GM21381 (cell line): ENCODE data around the gene SENP6.
"Not testable (repeated sequence)": the region's sequence is repeated elsewhere in the genome, so short reads cannot be mapped to it uniquely, and the experiment has no call there.

Experiments used
- ATAC-seq: cut with Tn5 transposase; IDR thresholded peaks from one replicate; pipeline ENCODE4 v1.9.1; 2021; ENCODE audit warnings: mild to moderate bottlenecking, moderate library complexity; ENCODE audit not compliant: unreplicated experiment

The SENP6 gene

GRCh38 chr6:75605635-75606034 is 4.0 kb downstream of the SENP6 start:
- ATAC-seq, result no peak

DNA sequence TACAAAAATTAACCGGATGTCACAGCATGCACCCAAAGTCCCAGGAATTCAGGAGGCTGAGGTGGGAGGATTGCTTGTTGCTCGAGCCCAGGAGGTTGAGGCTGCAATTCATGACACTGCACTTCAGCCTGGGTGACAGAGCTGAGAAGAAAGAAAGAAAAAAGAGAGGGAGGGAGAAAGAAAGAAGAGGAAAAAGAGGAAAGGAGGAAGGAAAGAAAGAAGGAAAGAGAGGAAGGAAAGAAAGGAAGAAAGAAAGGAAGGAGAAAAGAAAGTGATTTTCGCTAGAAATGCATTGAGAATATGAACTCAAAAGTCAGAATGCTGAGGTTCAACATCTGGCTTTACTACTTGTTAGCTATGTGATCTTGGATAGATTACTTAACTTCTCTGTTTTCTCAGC is 6.6 kb downstream of the SENP6 start:
- ATAC-seq, result no peak

- ATAC-seq, result no peak
Measured at GRCh38 chr6:75608956-75609533, 7.4 kb downstream of the SENP6 start.

DNA sequence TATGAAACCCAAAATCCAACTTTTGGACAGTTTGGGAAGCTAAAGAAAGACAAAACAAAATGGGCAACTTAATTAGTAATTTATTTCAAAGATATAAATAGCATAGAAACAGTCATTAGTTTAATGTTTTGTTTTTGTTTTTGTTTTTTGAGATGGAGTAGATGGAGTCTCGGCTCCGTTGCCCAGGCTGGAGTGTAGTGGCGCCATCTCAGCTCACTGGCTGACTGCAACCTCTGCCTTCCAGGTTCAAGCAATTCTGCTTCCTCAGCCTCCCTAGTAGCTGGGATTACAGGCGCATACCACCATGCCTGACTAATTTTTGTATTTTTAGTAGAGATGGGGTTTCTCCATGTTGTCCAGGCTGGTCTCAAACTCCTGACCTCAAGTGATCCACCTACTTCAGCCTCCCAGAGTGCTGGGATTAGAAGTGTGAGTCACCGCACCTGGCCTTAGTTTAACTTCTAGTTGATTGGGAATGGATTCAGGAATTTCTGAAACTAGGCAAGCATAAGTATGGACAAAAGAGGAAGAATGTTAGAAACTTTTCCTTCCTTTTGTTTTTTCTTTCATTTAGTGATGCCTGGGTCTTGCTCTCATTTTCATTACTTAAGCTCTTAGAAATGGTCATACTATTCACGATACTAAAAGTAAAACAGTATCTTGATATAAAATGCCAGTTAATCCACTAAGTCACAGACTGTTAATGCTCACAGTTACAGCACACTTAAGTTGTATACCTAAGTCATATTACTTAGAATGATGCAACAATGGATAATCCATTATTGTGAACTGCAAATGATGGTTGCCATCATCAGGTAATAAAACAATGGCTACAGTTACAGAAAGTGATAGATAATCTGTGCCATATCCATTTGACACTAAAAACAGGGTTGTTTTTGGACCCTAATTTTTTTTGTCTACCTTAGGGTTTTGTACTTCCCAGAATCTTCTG is 8.2 kb downstream of the SENP6 start:
- no peak for ATAC-seq

DNA sequence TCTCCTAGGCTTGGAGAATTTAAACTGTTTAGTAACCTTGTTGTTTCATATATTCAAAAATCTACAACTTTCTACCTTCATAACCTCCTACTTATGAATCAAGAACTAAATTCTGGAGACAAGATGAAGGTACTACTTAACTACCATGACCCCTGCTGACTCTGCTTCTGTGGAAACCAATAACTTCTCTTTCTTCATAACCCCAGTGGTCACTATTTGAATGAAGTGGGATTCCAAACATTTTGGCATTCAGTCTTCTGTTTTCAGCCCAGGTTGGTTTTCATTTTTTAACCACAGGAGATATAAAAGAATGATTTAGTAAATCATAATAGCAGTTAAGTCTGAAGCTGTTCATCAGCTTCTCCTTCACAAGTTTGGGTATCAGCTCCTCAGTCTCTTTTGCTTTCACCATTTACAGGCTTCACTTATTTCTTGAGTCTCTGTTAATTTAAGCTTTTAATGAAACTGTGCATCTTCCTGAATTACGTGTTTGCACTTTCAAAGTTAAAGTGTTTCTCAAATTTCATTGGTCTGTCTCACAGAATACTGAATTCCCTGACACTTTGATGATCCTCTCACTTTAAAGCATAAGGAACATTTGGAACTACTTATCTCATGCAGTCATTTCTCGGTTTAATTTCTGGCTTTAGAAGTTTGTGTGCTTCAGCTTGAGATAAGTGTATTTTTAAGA is 9.5 kb downstream of the SENP6 start:
- ATAC-seq, result no peak

DNA sequence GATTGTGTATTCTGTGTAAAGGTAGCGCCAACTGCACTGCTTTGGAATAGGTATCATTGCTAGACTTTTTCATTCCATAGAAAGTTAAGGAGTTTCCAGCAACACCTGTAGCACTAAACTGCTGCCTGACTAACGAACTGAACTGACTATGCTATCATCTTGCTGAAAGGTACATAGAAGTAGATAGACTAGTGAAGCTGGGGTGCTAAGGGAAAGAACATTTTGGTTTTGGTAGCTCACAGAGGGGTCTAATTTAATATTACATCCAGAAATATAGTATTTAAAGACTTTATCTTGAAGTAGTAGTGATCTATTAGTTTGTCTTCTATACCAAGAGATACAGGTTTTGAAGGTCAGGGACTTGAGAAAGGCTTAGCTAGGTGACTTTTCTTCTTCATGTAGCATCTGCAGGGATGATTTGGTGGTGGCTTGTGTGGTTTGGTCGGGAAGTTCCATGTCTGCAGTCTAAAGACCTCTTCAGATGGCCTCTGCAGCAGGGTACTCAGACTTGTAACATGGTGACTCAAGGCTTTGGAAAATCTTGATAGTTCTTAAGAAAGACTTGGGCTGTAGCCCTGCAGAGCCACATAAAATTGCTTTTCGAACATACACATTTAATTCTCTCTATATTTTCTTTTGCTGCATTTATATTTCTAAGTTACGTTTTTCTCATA is 10.2 kb downstream of the SENP6 start:
- ATAC-seq, result no peak

DNA sequence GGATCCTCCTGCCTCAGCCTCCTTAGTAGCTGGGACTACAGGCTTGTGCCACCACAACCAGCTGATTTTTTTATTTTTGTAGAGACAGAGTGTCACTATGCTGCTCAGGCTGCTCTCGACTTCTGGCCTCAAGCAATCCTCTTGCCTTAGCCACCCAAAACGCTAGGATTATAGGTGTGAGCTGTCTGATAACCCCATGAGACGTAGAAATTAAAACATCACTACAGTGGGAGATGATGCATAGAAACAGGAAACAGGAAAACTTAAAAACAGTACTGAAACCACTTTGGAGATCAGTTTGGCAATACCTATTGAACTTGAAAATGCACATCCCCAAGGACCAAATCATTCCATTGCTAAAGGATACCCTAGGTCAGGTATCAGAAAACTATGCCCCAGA is 10.8 kb downstream of the SENP6 start:
- no peak for ATAC-seq

GRCh38 chr6:75613056-75613501 is 11.4 kb downstream of the SENP6 start:
- ATAC-seq, result no peak

GRCh38 chr6:75618437-75618836 is 16.8 kb downstream of the SENP6 start:
- no peak for ATAC-seq

DNA sequence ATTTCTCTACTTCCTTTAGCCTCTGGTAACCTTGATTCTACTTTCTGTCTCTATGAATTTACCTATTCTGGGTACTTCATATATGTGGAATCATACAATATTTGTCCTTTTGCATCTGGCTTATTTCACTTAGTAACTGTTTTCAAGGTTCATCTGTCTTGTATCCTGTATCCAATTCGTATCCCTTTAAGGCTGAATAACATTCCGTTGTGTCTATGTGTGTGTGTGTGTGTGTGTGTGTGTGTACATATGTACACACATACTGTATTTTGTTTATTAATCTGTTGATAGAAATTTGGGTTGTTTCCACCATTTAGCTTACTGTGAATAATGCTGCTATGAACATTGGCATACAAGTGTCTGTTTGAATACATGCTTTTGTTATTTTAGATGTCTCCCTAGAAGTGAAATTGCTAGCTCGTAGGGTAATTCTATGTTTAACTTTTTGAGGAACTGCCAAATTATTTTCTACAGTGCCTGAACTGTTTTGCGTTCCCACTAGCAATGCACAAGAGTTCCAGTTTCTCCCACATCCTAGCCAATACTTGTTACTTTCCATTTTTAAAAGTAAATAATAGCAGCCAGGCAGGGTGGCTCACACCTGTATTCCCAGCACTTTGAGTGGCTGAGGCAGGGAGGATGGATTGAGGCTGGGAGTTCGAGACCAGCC is 17.7 kb downstream of the SENP6 start:
- no peak for ATAC-seq

DNA sequence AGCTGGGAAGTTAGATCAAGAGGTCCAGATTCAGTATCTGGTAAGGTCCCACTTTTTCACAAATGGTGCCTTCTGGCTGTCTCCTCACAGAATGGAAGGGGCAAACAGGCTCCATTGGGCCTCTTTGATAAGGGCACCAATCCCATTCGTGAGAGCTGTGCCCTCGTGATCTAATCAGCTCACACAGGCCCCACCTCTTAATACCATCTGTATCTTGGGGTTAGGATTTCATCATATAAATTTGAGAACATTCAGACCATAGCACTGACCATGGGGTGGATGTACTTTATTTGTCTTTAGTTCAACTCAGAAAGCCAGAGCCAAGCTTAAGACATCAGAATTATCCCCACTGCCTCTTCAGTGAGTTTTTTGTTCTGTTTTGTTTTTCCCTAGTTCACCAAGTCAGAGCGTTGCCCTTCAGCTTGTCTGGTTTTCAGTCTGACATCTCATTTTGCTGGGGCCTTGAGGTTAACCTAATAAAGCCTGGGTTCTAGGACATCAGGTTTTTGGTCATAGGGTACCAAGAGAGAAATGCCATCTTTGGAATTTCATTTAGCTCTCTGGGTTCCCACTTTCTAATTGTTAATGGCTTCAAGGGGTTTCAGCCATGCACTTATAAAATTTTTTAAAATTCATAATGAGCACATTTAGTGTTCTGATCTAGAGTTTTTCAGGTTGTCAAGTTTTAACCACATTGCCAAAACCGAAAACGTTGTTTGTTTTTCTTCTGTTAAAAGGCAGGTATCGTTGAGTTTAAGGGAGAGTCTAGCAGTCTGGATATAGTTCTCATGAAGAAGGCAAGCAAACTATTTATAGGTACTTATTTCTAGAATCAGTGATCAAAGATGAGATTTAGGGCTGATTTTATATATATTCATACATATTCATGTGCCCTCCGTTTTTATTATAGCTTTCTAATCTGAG is 19.0 kb downstream of the SENP6 start:
- no peak for ATAC-seq

DNA sequence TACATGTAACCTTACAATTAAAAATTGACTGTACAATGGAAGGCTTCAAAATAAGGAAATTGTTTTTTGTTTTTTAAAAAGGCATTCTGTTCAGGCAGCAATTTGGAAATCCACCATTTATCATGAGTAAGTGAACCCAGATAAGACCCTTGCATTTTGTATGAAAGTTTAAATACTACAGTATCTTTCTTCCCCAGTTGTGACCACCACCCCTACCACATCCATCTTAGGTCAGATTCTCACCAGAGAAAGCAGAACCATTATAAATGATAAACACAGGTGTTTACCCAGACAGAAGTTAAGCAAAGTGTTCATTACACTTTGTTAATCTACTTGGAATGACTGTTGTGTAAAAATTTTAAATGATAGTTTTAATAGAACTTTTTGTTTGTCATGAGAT is 20.2 kb downstream of the SENP6 start:
- no peak for ATAC-seq

DNA sequence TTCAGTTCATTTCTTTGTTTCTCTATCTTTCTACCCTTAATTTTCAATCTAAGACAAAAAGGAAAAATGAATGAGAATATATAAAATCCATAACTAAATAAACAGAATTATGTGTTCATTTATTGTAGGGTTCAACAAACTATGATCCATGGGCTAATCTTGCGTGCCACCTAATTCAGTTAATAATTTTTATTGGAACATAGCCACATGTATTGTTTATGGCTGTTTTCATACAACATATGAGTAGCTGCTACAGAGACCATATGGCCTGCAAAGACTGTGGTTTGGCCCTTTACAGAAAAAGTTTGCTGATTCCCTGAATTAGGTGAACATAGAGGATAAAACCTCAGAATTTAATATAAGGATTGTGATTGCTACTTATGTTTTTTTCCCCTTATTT is 21.8 kb downstream of the SENP6 start:
- ATAC-seq, result no peak

GRCh38 chr6:75624335-75624734 is 22.7 kb downstream of the SENP6 start:
- ATAC-seq, result no peak

GRCh38 chr6:75624988-75625387 is 23.3 kb downstream of the SENP6 start:
- ATAC-seq, result no peak

DNA sequence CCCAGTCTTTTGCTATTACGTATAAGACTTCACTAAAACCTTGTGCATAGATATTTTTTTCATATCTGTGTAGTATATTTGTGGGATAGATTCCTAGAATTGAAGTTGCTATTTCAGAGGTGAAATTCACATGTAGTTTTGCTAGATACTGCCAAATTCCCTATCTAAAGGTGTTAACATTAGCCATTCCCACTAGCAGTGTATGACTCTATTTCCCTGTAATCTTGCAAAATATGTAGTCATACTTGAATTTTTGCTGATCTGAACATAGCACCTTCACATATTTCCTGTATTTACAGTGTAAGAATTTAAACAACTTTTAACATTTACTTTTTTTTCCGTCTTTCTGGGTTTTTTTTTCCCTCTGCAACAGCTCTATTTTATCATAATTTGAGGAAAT is 24.9 kb downstream of the SENP6 start:
- ATAC-seq, result no peak

GRCh38 chr6:75627708-75628107 is 26.0 kb downstream of the SENP6 start:
- ATAC-seq, result not testable (repeated sequence)

DNA sequence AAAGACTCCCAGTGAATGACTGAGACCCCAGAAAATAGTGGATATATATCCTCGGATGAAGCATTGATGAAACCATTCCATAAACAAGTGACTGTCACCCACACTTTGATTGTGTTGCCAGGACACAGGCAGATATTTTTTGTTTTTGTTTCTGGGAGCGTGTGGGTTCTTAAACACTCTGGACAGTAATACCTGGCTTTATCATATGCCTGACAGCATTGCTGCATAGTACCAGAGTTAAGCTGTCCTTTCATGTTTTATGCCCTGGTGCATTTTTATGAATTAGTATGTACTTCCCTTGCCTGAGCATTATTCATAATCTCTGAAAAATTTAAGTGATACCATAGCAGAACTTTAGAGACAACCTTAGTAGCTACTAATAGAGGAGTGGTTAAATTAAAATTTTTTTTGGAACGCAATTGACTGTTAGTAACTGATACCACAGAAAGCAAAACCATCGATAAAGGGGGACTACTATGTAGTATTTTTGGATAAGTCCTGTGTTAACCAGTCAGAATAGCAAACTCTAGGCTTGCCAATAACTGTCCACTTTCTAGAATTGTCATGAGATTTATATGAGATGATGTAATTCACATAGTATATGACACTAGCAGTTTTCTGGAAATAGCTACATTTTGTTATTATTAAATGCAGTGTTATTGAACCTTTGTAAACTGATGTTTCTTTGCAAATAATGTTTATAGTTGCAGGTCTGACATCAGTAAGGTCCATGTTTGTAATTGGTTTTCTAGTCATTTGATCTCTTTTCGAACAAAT is 30.4 kb downstream of the SENP6 start:
- no peak for ATAC-seq

- ATAC-seq, result no peak
Measured at GRCh38 chr6:75633045-75633444, 31.4 kb downstream of the SENP6 start.
